Measurements from ENCODE around the gene ZFAND2B.

DNA sequence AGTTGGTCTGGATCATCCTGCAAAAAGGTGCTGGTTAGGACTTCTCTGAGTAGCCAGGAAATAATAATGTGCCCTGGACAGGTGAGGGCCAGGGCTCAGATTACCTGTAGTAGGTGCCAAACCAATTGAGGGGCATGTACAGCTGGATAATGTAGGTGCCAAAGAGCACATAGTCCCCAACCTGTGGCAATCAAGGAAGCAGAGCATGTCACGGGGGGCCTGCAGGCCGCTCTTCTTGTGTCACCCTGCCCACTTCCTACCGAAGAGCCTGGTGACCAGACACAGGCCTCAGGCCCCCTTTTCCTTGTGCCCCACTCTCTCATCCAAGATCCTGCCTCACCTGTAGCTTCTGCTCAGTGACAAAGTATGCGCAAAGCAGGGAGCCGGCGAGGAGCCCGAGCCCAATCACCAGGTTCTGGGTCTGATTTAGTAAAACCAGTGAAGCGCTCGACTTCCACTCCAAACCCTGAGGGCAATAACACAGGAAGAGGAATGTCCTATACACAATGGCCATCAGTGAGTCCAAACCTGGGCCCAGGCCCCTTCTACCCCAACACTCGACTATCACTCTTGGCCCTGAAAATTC lies 7.0 kb downstream of the ZFAND2B start:
- TF ChIP-seq, protein P1, sequence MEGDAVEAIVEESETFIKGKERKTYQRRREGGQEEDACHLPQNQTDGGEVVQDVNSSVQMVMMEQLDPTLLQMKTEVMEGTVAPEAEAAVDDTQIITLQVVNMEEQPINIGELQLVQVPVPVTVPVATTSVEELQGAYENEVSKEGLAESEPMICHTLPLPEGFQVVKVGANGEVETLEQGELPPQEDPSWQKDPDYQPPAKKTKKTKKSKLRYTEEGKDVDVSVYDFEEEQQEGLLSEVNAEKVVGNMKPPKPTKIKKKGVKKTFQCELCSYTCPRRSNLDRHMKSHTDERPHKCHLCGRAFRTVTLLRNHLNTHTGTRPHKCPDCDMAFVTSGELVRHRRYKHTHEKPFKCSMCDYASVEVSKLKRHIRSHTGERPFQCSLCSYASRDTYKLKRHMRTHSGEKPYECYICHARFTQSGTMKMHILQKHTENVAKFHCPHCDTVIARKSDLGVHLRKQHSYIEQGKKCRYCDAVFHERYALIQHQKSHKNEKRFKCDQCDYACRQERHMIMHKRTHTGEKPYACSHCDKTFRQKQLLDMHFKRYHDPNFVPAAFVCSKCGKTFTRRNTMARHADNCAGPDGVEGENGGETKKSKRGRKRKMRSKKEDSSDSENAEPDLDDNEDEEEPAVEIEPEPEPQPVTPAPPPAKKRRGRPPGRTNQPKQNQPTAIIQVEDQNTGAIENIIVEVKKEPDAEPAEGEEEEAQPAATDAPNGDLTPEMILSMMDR (IDR thresholded peaks at IDR 0.05; ENCODE audit: poor library complexity), result no peak
- TF ChIP-seq EZH2 (IDR thresholded peaks at IDR 0.05; ENCODE audit: borderline replicate concordance), result no peak

Measured in hepatocyte (in vitro differentiated cells).